ENCODE measurements around the gene PAPOLA.

Gene PAPOLA

DNA sequence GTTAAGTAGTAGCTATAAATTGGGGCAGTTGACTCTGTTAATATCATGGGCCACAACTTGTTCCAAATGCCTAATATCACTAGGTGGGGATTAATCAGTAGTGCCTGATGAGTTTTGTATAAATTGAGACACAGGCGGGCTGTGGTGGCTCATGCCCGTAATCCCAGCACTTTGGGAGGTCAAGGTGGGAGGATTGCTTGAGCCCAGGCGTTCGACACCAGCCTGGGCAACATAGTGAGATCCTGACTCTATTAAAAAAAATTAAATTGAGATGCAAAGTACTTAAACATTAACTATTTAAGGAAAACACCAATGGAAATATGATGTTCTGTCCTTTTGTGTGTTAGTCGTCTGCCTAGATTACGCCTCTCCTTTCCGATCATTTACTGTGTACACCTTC lies 9.0 kb downstream of the PAPOLA start:
- TF ChIP-seq, protein P1, sequence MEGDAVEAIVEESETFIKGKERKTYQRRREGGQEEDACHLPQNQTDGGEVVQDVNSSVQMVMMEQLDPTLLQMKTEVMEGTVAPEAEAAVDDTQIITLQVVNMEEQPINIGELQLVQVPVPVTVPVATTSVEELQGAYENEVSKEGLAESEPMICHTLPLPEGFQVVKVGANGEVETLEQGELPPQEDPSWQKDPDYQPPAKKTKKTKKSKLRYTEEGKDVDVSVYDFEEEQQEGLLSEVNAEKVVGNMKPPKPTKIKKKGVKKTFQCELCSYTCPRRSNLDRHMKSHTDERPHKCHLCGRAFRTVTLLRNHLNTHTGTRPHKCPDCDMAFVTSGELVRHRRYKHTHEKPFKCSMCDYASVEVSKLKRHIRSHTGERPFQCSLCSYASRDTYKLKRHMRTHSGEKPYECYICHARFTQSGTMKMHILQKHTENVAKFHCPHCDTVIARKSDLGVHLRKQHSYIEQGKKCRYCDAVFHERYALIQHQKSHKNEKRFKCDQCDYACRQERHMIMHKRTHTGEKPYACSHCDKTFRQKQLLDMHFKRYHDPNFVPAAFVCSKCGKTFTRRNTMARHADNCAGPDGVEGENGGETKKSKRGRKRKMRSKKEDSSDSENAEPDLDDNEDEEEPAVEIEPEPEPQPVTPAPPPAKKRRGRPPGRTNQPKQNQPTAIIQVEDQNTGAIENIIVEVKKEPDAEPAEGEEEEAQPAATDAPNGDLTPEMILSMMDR (IDR thresholded peaks at IDR 0.05; ENCODE audit: low read depth, low read length), result no peak
- no peak for DNase-seq (ENCODE audit: low read depth in 2 of 2)
- H3K4me3 ChIP-seq (replicated peaks in 1 of 2; ENCODE audit: low read depth in 2 of 2, low read length in 2 of 2), result no peak overlapping the region

- no peak overlapping the region for H3K4me3 ChIP-seq (replicated peaks in 1 of 2; ENCODE audit: low read depth in 2 of 2, low read length in 2 of 2)
- no peak for DNase-seq (ENCODE audit: low read depth in 2 of 2)
- TF ChIP-seq, protein P1 (IDR thresholded peaks at IDR 0.05; ENCODE audit: low read depth, low read length), result no peak
Measured at GRCh38 chr14:96511667-96512066, 9.5 kb downstream of the PAPOLA start.

DNA sequence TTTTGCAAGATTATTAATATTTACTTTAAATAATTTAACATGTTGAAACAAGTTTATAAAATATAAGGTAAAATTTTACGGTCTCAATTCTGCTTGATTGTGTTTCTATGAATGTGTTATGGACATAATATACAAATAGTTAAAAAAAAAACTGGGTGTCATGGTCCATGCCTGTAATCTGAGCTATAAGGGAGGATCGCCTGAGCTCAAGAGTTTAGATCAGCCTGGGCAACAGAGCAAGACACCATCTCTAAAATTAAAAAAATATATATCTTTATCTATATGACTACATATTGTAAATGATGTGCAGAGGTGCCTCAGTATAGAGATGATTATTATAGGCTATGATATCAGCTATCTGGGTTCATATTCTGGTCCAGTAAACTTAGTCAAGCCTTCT lies 9.9 kb downstream of the PAPOLA start:
- TF ChIP-seq, protein P1 (IDR thresholded peaks at IDR 0.05; ENCODE audit: low read depth, low read length), result no peak
- DNase-seq (ENCODE audit: low read depth in 2 of 2), result no peak
- no peak overlapping the region for H3K4me3 ChIP-seq (replicated peaks in 1 of 2; ENCODE audit: low read depth in 2 of 2, low read length in 2 of 2)

DNA sequence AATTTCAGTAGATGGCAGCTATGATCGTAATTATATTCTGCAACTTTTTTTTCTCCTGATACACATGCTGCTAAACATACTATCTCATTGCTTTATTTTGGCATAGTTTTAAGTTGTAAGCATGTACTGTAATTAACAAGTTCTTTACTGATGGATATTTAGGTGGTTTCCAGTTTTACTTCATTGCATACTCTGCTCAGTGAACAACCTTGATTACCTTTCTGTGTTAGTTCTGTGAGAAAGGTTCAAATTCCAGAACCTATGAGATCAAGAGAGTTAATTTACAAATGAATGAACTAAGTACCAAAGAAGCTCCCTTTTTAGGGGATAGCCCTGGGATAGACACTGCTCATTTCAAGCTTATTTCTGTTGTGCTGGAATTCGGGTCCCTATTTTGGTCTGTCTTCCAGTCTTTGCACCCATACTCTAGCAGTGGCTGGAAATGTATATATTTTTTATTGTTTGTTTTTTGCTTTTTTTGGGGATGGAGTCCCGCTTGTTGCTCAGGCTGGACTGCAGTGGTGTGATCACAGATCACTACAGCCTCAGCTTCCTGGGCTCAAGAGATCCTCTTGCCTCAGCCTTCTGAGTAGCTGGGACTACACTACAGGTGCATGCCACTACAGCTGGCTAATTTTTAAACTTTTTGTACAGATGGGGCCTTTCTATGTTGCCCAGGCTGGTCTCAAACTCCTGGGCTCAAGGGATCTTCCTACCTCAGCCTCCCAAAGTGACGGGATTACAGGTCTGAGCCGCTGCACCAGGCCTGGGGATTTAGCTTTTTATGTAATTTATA lies 10.6 kb downstream of the PAPOLA start:
- H3K4me3 ChIP-seq (replicated peaks in 1 of 2; ENCODE audit: low read depth in 2 of 2, low read length in 2 of 2), result no peak overlapping the region
- no peak for DNase-seq (ENCODE audit: low read depth in 2 of 2)
- TF ChIP-seq, protein P1 (IDR thresholded peaks at IDR 0.05; ENCODE audit: low read depth, low read length), result no peak

DNA sequence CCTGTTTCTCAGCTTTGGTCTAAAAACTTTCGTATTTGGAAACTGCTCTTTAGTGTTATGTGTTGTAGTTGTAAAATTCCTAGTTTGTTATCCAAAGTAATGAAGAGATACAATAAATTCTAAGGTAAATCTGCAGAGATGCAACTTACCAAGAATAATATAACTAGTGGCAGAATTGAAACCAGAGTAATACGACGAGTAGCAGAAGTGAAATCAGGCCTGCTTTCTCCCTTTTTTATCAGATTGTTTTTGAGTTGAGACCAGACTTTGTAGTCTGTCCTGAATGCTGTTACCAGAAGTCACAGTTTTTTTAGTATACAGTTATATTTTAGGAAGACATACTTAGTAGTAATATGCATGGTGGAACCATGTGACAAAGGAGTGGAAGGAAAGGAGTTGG lies 12.5 kb downstream of the PAPOLA start:
- DNase-seq (ENCODE audit: low read depth in 2 of 2), result no peak
- TF ChIP-seq, protein P1 (IDR thresholded peaks at IDR 0.05; ENCODE audit: low read depth, low read length), result no peak
- no peak overlapping the region for H3K4me3 ChIP-seq (replicated peaks in 1 of 2; ENCODE audit: low read depth in 2 of 2, low read length in 2 of 2)

DNA sequence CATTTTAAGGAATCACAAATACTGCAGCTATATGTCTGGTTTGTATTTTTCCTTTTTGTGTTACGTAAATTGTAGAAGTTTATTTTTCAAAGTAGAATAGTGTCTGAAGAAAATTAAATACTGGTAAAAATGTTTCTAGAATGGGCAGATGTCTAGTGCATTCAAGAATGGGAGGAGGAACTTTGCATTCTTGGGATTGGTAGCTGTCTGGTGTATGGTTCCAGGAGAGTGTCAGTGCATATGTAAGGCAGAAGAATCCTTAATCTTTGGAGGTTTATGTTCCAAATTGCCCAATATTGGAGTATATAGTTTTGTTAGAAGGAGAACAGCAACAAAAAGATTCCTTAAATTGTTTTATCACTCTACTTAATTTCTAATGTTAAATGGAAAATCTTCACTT lies 13.5 kb downstream of the PAPOLA start:
- TF ChIP-seq, protein P1 (IDR thresholded peaks at IDR 0.05; ENCODE audit: low read depth, low read length), result no peak
- no peak overlapping the region for H3K4me3 ChIP-seq (replicated peaks in 1 of 2; ENCODE audit: low read depth in 2 of 2, low read length in 2 of 2)
- DNase-seq (ENCODE audit: low read depth in 2 of 2), result no peak

DNA sequence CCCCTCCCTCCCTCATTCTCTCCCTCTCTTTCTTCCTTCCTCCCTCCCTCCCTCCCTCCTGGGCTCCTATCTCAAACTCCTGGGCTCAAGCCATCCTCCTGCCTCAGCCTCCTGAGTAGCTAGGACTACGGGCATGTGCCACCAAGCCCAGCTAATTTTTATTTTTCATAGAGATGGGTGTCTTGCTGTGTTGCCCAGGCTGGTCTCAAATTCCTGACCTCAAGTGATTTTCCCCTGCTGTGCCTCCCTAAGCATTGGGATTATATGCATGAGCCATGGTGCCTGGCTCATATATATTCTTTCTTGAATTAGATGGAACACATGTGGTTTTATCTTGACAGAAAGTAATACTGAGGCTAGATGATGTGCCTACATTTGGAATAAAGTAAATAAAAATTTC lies 14.2 kb downstream of the PAPOLA start:
- no peak for DNase-seq (ENCODE audit: low read depth in 2 of 2)
- TF ChIP-seq, protein P1 (IDR thresholded peaks at IDR 0.05; ENCODE audit: low read depth, low read length), result no peak

More for the DNA sequence above, 14.2 kb downstream of the PAPOLA start:
- no peak overlapping the region for H3K4me3 ChIP-seq (replicated peaks in 1 of 2; ENCODE audit: low read depth in 2 of 2, low read length in 2 of 2)
